ENCODE measurements around the gene VPS33B.

VPS33B gene

GRCh38 chr15:90962021-90962420 lies 60.4 kb downstream of the VPS33B start:
- TF ChIP-seq, protein P1, sequence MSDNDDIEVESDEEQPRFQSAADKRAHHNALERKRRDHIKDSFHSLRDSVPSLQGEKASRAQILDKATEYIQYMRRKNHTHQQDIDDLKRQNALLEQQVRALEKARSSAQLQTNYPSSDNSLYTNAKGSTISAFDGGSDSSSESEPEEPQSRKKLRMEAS (IDR thresholded peaks at IDR 0.05) = no peak
- no peak for TF ChIP-seq TEAD4 (IDR thresholded peaks at IDR 0.05)
- TF ChIP-seq EGR1 (IDR thresholded peaks at IDR 0.05) = no peak
- no peak for TF ChIP-seq ZBTB7A (IDR thresholded peaks at IDR 0.05; ENCODE audit: low read depth)

GRCh38 chr15:90960298-90961091 lies 61.9 kb downstream of the VPS33B start:
- TF ChIP-seq NFIC (IDR thresholded peaks at IDR 0.05) = no peak
- TF ChIP-seq CEBPB (IDR thresholded peaks at IDR 0.05) = no peak
- TF ChIP-seq USF1 (IDR thresholded peaks at IDR 0.05) = no peak
- no peak for TF ChIP-seq CREB1 (IDR thresholded peaks at IDR 0.05; ENCODE audit: low read depth)

GRCh38 chr15:90959894-90960293 lies 62.5 kb downstream of the VPS33B start:
- no peak for TF ChIP-seq TEAD4 (IDR thresholded peaks at IDR 0.05)
- TF ChIP-seq REST (IDR thresholded peaks at IDR 0.05; ENCODE audit: low read depth) = no peak

- TF ChIP-seq CEBPB (IDR thresholded peaks at IDR 0.05) = no peak
- no peak for TF ChIP-seq REST (IDR thresholded peaks at IDR 0.05; ENCODE audit: low read depth)
Observed at GRCh38 chr15:90959028-90959595, 63.3 kb downstream of the VPS33B start.

GRCh38 chr15:90957791-90958190 lies 64.6 kb downstream of the VPS33B start:
- TF ChIP-seq ZBTB7A (IDR thresholded peaks at IDR 0.05; ENCODE audit: low read depth) = no peak
- TF ChIP-seq, protein P1 (IDR thresholded peaks at IDR 0.05) = no peak
- no peak for TF ChIP-seq TCF12 (IDR thresholded peaks at IDR 0.05; ENCODE audit: low read depth)
- no peak for TF ChIP-seq EP300 (IDR thresholded peaks at IDR 0.05; ENCODE audit: borderline replicate concordance)
- TF ChIP-seq CEBPB (IDR thresholded peaks at IDR 0.05) = no peak
- TF ChIP-seq YY1 (IDR thresholded peaks at IDR 0.05; ENCODE audit: low read depth) = no peak
- no peak for TF ChIP-seq EGR1 (IDR thresholded peaks at IDR 0.05)
- no peak for TF ChIP-seq RAD21 (IDR thresholded peaks at IDR 0.05; ENCODE audit: low read depth)
- TF ChIP-seq NFIC (IDR thresholded peaks at IDR 0.05) = no peak
- TF ChIP-seq USF1 (IDR thresholded peaks at IDR 0.05) = no peak
- no peak for TF ChIP-seq TAF1 (IDR thresholded peaks at IDR 0.05; ENCODE audit: low read depth)
- no peak for TF ChIP-seq TEAD4 (IDR thresholded peaks at IDR 0.05)
- TF ChIP-seq REST (IDR thresholded peaks at IDR 0.05; ENCODE audit: low read depth) = no peak
- no peak for TF ChIP-seq CREB1 (IDR thresholded peaks at IDR 0.05; ENCODE audit: low read depth)
- TF ChIP-seq FOXM1 (IDR thresholded peaks at IDR 0.05; ENCODE audit: borderline replicate concordance, low read depth) = no peak

All from Ishikawa (cell line).